Breast epithelium (tissue), 4 donors: ENCODE results near the gene CCDC106. TPM values are rescaled to one million over a fixed set of nuclear protein-coding genes. Genes with fewer than 3 reads are reported as not detected.

ENCODE experiments used
- DNase-seq, 2 donors: peaks; one replicate each; pipeline ENCODE4 v3.0.0-alpha.2; 2019; ENCODE audit warnings: low spot score in 2 of 2
- H3K27ac ChIP-seq, 2 donors: fragments of 200-600 bp; sonication (generic) in 1 of 2; one replicate each; pipeline ENCODE4 v1.5.1; 2016 to 2019; ENCODE audit warnings: mild to moderate bottlenecking in 1 of 2
- H3K27me3 ChIP-seq, 2 donors: fragments of 200-600 bp; sonication (generic) in 1 of 2; one replicate each; pipeline versions ENCODE4 v1.5.1 to v1.6.0; 2017 to 2019; ENCODE audit warnings: control low read depth in 1 of 2, mild to moderate bottlenecking in 1 of 2
- H3K36me3 ChIP-seq: fragments of 200-600 bp; one replicate; pipeline ENCODE4 v1.5.1; 2019
- H3K4me1 ChIP-seq, 2 donors: fragments of 200-600 bp; sonication (generic); one replicate each; pipeline ENCODE4 v1.5.1; 2016 to 2019; ENCODE audit warnings: control low read depth in 1 of 2
- H3K4me3 ChIP-seq, 3 donors: fragments of 200-600 bp; sonication (generic); 1 replicate in 2 of 3; 2 replicates in 1 of 3; pipeline ENCODE4 v1.5.1; 2016 to 2019; ENCODE audit warnings: mild to moderate bottlenecking in 3 of 3, moderate library complexity in 2 of 3
- H3K9me3 ChIP-seq, 2 donors: fragments of 200-600 bp; sonication (generic) in 1 of 2; one replicate each; pipeline ENCODE4 v1.5.1; 2016 to 2019; ENCODE audit warnings: control low read depth in 1 of 2
- POLR2A ChIP-seq: fragments of 450-650 bp; IDR thresholded peaks from one replicate; pipeline ENCODE4 v1.6.1; 2016; ENCODE audit warnings: antibody characterized with exemption, mild to moderate bottlenecking, moderate library complexity
- POLR2AphosphoS5 ChIP-seq, 3 donors: sonication (generic); formaldehyde crosslinking; IDR thresholded peaks; one replicate each; pipeline ENCODE4 v1.6.1; 2017; ENCODE audit warnings: antibody characterized with exemption in 3 of 3
- intact Hi-C: fragments of 100-400 bp; cut with DNase I; formaldehyde crosslinking; loops from one replicate; pipeline ENCODE4 v1.15.1; 2023; ENCODE audit warnings: low total_unique reads
- total RNA-seq, 3 donors: library from RNA; depleted of rRNA; stranded (reverse); fragments of >200 nt; gene quantifications; one replicate each; pipeline ENCODE4 v1.1.0, GENCODE V29; 2016
- TF ChIP-seq, protein P1 (sequence below), 3 donors: fragments of 450-650 bp; IDR thresholded peaks; one replicate each; pipeline ENCODE4 v1.5.1; 2016 to 2017; ENCODE audit warnings: antibody characterized with exemption in 3 of 3, mild to moderate bottlenecking in 3 of 3, moderate library complexity in 3 of 3

The CCDC106 gene
- total RNA-seq, 3 donors from 2014 or later: 7.9 to 10.5 (median 10.2) TPM

DNA sequence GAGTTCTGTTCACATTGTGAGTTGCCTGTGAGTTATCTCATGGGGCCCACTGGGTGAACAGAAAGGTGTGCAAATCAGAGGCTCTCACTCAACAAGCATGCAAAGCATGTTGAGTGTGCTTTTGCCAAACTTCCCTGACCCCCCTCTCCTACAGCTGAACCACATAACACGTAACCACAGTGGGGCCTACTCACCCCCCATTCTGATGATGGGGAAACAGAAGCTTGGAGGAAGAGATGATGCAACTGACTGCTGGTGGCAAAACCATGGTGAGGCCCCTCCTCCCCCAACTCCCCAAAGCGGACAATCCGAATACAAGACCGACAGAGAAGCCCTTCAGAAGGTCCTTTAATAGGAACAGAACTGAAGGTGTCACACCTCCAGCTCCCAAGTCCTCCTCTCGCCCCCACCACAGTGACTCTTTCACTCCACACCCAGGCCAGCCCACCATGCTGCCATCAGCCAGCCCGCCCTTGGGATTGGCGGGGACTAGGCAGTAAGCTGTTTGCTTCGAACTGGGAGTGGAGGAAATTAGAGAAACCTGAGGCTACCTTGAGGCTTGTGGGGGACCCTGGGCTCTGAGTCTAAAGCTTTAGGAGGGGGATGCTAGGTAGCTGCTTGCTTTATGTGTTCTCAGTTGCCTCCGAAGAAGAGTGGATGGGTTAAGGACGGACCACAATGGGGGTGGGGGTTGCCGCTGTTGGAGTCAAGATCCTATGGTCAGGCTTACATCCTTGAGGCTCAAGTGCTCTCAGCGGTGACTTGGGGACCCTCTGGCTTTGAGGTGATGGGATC is 27.4 kb upstream of the CCDC106 start:
- H3K36me3 ChIP-seq: peaks cover 5% of the 10 kb centered on the region
- intact Hi-C loops: no loop called here
- no peaks in the 10 kb centered on the region for H3K9me3 ChIP-seq
- no peaks in the 10 kb centered on the region for H3K27me3 ChIP-seq
- no peaks in the 10 kb centered on the region for H3K4me1 ChIP-seq
- H3K4me3 ChIP-seq: no peak overlapping the region
- no peak overlapping the region for H3K27ac ChIP-seq
- TF ChIP-seq, protein P1, sequence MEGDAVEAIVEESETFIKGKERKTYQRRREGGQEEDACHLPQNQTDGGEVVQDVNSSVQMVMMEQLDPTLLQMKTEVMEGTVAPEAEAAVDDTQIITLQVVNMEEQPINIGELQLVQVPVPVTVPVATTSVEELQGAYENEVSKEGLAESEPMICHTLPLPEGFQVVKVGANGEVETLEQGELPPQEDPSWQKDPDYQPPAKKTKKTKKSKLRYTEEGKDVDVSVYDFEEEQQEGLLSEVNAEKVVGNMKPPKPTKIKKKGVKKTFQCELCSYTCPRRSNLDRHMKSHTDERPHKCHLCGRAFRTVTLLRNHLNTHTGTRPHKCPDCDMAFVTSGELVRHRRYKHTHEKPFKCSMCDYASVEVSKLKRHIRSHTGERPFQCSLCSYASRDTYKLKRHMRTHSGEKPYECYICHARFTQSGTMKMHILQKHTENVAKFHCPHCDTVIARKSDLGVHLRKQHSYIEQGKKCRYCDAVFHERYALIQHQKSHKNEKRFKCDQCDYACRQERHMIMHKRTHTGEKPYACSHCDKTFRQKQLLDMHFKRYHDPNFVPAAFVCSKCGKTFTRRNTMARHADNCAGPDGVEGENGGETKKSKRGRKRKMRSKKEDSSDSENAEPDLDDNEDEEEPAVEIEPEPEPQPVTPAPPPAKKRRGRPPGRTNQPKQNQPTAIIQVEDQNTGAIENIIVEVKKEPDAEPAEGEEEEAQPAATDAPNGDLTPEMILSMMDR (IDR thresholded peaks at IDR 0.05): no peak
- TF ChIP-seq POLR2A: no peak
- no peak for TF ChIP-seq POLR2AphosphoS5 (IDR thresholded peaks at IDR 0.05)
- DNase-seq: no peak

GRCh38 chr19:55621205-55621672 is 26.8 kb upstream of the CCDC106 start:
- DNase-seq: no peak
- no peaks in the 10 kb centered on the region for H3K4me1 ChIP-seq
- no peaks in the 10 kb centered on the region for H3K36me3 ChIP-seq
- H3K27ac ChIP-seq: no peak overlapping the region
- TF ChIP-seq POLR2AphosphoS5 (IDR thresholded peaks at IDR 0.05) (no peak), POLR2A (no peak)
- TF ChIP-seq, protein P1 (IDR thresholded peaks at IDR 0.05): no peak
- no peaks in the 10 kb centered on the region for H3K9me3 ChIP-seq
- H3K4me3 ChIP-seq: no peak overlapping the region
- intact Hi-C loops: no loop called here
- no peaks in the 10 kb centered on the region for H3K27me3 ChIP-seq

DNA sequence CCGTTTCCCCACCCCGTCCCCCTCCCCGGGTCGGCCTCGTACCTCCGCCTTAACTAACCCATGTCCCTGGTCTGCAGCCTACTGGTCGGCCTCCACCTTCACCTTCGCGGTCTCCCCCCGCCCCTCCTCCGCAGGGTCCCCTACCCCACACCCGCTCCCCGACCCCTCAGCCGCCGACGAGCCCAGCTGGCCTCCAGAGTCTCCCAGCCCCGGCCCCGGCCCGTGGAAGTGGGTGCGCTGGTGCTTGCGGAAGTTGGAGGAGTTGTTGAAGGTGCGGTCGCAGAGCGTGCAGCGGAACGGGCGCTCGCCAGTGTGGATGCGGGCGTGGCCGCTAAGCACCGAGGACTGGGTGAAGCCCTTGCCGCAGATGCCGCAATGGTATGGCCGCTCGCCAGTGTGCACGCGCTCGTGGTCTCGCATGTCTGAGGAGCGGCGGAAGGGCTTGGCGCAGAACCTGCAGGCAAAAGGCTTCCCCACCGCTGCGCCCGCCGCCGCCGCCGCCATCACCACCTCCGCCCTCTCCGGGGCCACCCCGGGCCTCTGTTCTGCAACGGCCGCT is 26.3 kb upstream of the CCDC106 start:
- Histone ChIP-seq H3K27ac (no peak overlapping the region), H3K9me3 (no peaks in the 10 kb centered on the region), H3K4me1 (no peaks in the 10 kb centered on the region), H3K36me3 (no peaks in the 10 kb centered on the region), H3K27me3 (no peaks in the 10 kb centered on the region), H3K4me3 (no peak overlapping the region)
- TF ChIP-seq POLR2A: no peak
- TF ChIP-seq, protein P1 (IDR thresholded peaks at IDR 0.05): no peak
- TF ChIP-seq POLR2AphosphoS5 (IDR thresholded peaks at IDR 0.05): no peak
- intact Hi-C loops: no loop called here
- no peak for DNase-seq

- H3K27me3 ChIP-seq: no peaks in the 10 kb centered on the region
- no peaks in the 10 kb centered on the region for H3K4me1 ChIP-seq
- DNase-seq: no peak
- no peak overlapping the region for H3K27ac ChIP-seq
- no peaks in the 10 kb centered on the region for H3K36me3 ChIP-seq
- TF ChIP-seq POLR2AphosphoS5 (IDR thresholded peaks at IDR 0.05) (no peak), POLR2A (no peak)
- TF ChIP-seq, protein P1 (IDR thresholded peaks at IDR 0.05): no peak
- H3K9me3 ChIP-seq: no peaks in the 10 kb centered on the region
- intact Hi-C loops: no loop called here
- no peak overlapping the region for H3K4me3 ChIP-seq
Observed at GRCh38 chr19:55622242-55622969, 25.6 kb upstream of the CCDC106 start.

DNA sequence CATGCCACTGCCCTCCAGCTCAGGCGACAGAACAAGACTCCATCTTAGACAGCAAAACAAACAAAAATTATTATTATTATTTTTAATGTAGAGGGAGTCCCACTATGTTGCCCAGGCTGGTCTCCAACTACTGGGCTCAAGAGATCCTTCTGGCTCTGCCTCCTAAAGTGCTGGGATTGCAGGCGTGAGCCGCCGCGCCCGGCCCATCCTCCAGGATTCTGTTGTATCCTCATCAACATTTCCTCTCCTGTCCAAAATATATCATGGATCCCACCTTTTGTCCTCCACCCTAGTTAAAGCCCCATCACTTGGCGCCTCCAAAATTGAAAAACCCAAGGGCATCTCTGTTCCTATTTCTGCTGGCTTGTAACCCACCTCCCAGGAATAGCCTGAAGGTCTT is 24.9 kb upstream of the CCDC106 start:
- intact Hi-C loops: no loop called here
- Histone ChIP-seq H3K9me3 (no peaks in the 10 kb centered on the region), H3K27ac (peak overlapping the region in 1 of 2 donors; percentile 97), H3K4me3 (no peak overlapping the region), H3K36me3 (no peaks in the 10 kb centered on the region), H3K4me1 (no peaks in the 10 kb centered on the region), H3K27me3 (no peaks in the 10 kb centered on the region)
- no peak for TF ChIP-seq POLR2A
- no peak for TF ChIP-seq POLR2AphosphoS5 (IDR thresholded peaks at IDR 0.05)
- no peak for DNase-seq
